Stimulated activated CD4-positive, alpha-beta T cell treated with anti-CD3 and anti-CD28 coated beads, TNF-alpha, amount 100 ng/mL, for 24 hours (primary cell): Measurements from ENCODE around the gene PAK4.
A peak's percentile ranks its signal among the peaks of the same experiment; 100 is the strongest.
"Not testable (repeated sequence)": the region's sequence is repeated elsewhere in the genome, so short reads cannot be mapped to it uniquely, and the experiment has no call there.

Experiments used
- DNase-seq, 3 experiments: peaks; one replicate each; pipeline ENCODE4 v3.0.0-alpha.2; 2020; ENCODE audit warnings: low read depth in 3 of 3

Gene PAK4

DNA sequence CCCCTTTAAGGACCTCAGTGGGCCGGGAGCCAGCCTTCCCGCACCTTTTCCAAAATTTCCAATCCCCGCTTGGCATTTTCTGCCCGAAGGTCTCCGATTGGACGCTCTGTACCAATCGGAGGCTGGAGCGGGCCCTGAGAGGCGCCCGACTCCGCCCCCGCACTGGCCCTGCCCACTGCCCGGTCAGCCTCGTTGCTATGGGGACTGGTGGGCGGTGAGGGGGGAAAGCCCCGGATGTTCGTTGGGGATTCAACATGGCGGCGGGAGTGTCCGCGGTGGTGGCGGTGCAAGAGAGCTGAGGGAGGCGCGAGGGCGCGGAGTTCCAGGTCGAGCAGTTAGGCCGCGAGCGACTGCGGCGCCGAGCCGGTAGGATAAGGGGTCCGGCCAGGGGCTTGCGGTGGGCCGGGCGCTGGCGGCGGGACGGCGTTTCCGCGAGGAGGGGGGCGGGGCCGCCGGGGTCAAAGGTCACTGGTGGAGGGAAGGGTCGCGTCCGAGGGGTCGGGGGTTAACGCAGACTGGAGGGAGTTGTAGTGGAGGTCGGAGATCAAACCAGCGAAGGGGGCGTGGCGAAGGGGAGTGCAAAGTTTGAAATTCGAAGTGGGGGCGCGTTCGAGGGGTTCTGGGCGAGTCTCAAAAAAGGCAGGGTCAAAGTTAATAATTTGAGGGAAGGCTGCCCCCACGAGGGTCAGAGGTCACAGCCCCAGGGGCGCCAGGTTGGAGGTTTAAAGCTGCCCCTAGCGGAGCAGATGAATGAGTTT lies at the start of gene PAK4:
Gene PAK4, plus strand, starts transcription at position 233 of the 758 bp plus-strand sequence. CDS start 43,768 bp downstream, outside the sequence.
- peak; percentile 98 for DNase-seq

DNA sequence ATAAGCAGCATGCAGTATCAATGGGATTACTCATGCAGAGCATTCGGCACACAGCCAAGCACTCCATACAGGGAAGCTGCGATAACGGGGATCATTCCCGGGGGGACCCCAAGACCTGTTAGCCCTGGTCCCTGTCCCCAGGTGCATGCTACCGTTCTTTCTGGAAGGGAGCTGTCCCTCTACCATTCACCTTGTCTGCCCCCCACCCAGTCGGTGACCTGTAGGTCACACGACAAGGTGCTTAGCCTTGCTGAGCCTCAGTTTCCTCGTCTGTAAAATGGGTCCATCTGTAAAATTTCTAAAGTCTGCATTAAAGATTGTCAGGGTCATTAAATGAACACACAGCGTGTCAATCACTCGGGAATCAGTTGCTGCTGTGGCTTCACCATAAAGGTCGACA lies 48.3 kb upstream of the PAK4 start:
- no peak for DNase-seq

DNA sequence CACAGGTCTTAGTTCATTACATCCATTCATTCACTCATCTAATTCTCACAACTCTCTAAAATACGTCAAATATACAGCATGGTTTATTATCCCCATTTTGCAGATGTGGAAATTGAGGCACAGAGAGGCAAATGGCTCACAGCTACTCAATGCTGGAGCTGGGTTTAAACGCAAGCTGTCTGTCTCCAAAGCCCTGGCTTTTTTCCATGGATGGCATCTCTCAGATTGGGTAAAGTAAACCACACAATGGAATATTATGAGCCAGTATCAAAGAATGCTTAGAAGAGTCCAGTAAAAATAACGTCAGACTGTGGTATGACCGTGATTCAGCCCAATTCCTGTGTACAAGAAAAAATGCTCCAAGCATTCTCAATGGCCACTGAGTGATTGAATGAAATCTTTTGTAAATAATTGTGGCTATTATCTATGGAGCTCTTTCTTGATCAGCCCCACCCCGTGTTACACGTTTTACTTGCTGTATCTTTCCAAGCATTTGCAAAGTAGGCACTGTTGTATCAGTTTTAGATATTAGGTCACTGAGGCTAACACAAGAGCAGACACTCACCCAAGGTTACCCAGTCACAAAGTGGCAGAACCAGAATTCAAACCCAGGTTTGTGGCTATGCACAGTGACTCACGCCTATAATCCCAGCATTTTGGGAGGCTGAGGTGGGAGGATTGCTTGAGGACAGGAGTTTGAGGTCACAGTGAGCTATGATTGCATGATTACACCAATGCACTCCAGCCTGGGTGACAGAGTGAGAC lies 47.0 kb upstream of the PAK4 start:
- no peak for DNase-seq

DNA sequence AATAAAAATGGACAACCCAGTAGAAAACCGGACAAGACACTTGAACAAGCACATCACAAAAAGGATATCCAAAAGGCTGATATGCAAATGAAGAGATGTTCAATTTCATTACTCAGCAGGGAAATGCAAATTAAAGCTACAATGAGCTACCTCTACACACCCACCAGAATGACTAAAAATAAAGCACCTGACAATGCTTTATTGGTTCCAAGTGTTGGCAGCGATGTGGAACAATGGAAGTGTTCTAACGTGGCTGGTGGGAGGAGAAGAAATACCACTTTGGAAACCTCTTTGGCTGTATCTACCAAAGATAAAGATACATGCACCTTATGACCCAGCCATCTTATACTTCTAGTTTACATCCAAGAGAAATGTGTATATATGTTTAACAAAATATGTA lies 45.2 kb upstream of the PAK4 start:
- DNase-seq = no peak

DNA sequence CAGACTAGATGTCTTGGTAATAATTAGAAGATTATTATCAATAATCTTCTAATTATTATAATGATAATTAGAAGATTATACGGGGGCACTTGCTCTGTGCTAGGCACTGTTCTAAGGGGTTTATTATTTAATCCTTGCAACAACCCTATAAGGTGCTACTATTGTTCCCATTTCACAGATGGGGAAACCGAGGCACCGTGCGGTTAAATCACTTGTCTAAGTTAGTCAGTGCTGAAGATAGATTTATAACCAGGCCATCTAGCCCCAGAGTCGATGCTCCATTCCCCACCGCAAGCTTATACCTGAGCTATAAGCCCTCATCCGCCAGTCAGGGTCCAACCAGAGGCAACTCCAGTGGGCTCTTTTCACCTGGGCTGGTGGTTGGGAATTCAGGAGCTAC lies 43.4 kb upstream of the PAK4 start:
- no peak for DNase-seq

DNA sequence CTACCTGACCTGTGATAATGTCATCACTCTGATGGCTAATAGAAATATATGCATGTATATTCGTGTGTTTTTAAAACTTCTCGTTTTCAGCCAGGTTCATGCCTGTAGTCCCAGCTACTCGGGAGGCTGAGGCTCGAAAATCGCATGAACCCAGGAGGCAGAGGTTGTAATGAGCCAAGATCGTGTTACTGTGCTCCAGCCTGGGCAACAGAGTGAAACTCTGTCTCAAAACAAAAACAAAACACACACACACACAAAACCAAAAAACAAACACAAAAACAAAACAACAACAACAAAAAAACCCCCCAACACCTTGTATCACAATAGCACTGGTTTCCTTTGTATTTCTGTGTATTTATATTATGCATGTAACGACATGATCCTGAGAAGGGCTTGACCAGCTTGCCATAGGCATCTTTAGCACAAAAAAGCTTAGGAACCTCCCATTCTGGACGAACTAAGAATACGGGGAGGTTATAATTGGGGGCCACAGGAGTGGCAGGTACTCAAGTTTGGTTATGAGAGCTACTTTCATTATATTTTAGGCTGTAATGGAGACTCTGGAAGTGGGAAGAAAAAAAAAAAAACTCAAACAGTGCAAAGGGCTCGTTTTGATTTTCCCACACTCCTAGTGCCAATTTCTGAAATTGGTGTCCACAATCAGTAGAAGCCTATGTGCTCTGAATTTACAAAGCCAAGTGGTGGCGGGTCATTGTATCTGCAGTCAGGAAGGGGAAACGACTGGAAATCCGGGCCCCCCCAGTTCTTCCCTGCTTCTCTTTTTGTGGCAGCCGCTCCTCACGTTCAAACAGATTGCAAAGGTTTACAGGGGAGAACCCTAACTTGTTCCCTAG lies 42.6 kb upstream of the PAK4 start:
- no peak for DNase-seq

DNA sequence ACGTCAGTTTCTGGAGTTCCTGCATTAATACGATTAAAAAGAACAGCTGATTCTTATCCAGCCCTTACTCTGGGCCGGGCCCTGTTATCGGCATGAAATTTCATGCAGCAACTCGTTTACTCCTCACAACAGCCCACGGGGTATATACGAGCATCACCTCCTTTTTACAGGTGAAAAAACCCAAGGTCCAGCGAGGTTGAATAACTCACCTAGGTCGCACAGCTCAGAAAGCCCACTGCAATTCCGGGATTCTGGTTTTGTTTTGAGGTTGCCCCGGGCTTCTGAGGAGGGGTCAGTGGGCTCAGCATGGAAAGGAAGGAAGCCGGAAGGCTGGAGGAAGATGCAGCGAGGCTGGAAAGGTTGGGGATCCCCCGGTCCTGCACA lies 42.0 kb upstream of the PAK4 start:
- DNase-seq = no peak

DNA sequence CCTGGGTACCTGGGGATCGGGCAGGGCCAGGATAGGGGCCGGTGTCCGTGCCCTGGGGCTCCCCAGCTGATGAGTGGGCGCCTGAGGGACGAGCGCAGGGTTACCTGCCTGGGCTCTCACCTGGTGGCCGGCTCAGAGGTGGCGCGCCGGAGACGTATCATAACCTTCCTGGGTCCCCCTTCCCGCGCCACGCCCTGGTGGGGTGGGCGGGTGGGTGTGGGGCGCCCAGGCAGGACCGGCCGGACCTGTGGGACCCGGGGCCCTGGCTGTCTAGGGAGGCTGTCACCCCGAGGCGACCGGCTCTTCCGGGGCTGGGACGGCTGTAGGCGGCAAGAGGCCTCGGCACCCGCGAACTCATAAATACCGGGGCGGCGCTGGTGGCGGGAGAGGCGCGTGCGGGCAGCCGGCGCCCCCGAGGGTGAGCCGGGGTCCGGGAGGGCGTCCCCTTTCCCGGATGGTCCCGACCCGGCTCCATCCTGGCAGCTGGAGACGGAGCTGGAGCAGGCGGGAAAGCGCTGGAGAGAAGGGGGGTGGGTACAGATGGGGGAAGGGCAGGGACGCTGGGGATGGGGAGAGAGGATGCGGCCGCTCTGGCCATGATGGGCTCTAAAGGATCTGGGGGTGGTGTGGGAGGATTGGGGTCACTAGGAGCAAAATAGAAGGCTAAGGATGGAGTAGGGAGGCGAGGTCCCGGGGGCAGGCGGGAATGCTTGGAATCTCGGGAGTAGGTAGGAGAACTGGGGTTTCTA lies 41.4 kb upstream of the PAK4 start, which contains the start of gene ACP7:
Gene ACP7, plus strand, starts transcription at position 386 of the 749 bp plus-strand sequence. CDS start 902 bp downstream, outside the sequence.
- peak in 1 of 3 experiments; percentile 13 for DNase-seq

DNA sequence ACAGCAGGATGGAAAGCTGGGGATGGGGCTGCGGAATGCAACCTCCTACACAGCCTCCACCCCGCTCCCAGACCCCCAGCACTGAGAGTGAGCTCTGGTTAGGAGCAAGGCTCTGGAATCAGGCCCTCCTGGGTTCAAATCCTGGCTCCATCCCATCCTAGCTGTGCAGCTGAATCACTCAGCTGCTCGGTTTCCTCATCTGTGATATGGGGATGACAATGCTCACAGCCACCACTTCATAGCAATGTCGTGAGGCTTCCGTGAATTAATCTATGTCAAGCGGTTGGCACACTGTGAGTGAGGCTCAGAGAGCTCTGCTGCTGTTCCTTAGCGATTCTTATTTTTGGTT lies 40.9 kb upstream of the PAK4 start:
- no peak for DNase-seq

DNA sequence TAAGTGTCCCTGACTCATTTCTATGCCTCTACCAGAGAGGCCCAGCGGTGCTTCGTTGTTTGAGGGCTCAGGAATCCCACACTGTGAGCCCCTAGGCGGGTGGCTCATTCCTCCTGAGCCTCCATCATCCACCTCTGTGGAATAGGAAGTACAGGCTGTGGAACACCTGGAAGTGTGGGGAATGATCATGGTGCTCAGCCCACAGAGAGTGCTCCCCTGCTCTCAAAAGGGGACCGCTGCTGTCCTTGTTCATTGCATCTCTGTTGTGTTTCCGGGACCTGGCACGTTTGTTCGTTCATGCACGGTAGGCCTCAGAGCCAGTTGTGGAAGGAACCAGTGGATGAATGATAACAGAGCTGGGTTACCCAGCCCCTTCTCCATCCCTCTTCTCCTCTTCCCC lies 40.2 kb upstream of the PAK4 start:
- DNase-seq = no peak

DNA sequence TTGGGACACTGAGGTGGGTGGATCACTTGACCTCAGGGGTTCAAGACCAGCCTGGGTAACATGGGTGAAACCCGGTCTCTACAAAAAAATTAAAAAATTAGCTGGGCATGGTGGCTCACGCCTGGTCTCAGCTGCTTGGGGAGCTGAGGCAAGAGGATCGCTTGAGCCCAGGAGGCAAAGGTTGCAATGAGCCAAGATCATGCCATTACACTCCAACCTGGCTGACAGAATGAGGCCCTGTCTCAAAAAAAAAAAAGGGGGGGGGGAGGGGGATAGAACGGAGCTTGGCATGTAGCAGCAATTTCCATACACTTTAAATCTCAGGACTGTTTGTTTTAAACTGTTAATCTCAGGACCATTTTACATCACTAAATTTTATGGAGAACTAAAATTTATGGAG lies 39.2 kb upstream of the PAK4 start:
- no peak for DNase-seq

DNA sequence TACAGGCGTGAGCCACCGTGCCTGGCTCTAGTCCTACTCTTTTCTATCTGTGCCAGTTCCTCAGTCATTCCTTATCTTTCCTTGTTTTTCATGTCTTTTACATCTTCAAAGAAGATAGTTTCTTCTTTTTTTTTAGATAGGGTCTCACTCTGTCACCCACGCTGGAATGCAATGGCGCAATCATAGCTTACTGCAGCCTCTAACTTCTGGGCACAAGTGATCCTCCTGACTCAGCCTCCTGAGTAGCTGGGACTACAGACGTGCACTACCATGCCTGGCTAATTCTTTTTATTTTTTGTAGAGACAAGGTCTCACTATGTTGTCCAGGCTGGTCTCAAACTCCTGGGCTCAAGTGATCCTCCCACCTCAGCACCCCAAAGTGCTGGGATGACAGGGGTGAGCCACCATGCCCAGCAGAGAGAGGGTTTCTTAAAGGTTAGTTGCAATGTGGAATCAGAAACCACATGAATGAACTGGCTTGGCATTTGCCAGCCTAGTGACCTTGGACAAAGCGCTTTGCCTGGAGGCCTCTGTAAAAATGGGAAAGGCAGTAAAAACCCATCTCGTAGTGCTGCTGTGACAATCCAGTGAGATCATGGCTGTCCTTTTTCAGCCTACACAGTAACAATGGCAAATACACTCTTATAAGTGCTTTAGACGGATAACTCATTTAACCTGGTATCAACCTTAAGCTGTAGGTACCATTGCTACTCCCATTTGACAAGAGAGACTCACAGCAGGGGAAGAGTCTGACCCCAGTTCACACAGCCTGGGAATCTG lies 37.5 kb upstream of the PAK4 start:
- no peak for DNase-seq

DNA sequence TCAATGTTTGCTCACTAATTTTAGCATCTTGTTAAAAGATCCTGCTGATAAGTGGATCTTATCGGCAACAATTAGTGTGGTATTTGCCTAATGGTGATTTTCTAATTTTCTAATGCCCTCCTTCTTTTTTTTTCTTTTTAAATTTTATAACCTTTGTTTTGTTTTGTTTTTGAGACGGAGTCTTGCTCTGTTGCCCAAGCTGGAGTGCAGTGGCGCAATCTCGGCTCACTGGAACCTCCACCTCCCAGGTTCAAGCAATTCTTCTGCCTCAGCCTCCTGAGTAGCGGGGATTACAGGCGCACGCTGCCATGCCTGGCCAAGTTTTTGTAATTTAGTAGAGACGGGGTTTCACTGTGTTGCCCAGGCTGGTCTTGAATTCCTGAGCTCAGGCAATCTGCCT lies 35.6 kb upstream of the PAK4 start:
- DNase-seq = not testable (repeated sequence)

DNA sequence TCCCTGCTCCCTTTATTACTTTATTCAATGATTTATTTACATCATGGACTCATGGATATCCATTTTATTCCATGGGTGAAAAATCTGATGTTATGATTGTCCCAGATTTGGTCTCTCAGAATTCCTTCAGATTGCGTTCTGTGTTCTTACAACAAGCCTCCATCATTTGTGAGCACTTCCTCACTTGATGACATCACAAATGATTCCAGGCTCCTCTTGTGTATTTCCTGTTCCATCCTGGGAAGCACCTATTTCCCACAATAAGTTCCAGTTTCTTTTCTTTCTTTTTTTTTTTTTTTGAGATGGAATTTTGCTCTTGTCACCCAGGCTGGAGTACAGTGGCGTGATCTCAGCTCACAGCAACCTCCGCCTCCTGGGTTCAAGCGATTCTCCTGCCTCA lies 34.7 kb upstream of the PAK4 start:
- no peak for DNase-seq

DNA sequence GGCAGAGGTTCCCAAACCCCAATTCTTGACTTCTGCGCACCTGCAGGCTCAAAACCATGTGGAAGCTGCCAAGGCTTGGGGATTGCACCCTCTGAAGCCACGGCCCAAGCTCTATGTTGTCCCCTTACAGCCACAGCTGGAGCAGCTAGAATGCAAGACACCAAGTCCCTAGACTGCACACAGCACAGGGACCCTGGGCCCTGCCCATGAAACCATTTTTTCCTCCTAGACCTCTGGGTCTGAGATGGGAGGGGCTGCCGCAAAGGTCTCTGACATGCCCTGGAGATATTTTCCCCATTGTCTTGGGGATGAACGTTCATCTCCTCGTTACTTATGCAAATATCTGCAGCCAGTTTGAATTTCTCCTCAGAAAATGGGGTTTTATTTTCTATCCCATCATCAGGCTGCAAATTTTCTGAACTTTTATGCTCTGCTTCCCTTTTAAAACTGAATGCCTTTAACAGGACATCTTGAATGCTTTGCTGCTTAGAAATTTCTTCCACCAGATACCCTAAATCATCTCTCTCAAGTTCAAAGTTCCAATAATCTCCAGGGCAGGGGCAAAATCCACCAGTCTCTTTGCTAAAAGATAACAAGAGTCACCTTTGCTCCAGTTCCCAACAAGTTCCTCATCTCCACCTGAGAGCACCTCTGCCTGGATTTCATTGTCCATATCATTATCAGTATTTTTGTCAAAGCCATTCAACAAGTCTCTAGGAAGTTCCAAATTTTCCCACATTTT lies 29.6 kb upstream of the PAK4 start:
- not testable (repeated sequence) for DNase-seq

DNA sequence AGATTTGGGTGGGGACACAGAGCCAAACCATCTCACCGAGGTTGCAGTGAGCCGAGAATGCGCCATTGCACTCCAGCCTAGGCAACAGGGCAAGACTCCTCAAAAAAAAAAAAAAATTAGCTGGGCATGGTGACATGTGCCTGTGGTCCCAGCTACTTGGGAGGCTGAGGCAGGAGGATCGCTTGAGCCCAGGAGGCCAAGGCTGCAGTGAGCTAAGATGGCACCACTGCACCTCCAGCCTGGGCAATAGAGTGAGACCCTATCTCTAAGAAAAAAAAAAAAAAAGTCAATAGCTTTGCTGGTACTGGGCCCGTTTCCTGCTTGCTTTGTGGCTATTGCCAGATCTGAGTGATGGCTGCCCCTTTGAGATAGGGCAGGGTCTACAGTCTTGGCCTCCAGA lies 28.3 kb upstream of the PAK4 start:
- no peak for DNase-seq

DNA sequence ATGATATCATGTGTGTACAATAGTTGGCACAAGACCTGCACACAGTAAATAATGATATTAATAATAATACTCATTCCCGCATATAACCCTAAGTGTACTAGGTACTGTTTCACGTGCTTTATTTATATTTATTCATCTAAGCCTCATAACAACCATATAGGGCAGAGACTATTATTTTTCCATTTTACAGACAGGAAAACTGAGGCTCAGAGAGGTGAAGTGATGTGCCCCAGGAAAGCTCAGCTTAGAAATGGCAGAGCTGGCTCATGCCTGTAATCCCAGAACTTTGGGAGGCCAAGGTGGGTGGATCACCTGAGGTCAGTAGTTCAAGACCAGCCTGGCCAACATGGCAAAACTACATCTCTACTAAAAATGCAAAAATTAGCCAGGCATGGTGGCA lies 27.9 kb upstream of the PAK4 start:
- DNase-seq = no peak

DNA sequence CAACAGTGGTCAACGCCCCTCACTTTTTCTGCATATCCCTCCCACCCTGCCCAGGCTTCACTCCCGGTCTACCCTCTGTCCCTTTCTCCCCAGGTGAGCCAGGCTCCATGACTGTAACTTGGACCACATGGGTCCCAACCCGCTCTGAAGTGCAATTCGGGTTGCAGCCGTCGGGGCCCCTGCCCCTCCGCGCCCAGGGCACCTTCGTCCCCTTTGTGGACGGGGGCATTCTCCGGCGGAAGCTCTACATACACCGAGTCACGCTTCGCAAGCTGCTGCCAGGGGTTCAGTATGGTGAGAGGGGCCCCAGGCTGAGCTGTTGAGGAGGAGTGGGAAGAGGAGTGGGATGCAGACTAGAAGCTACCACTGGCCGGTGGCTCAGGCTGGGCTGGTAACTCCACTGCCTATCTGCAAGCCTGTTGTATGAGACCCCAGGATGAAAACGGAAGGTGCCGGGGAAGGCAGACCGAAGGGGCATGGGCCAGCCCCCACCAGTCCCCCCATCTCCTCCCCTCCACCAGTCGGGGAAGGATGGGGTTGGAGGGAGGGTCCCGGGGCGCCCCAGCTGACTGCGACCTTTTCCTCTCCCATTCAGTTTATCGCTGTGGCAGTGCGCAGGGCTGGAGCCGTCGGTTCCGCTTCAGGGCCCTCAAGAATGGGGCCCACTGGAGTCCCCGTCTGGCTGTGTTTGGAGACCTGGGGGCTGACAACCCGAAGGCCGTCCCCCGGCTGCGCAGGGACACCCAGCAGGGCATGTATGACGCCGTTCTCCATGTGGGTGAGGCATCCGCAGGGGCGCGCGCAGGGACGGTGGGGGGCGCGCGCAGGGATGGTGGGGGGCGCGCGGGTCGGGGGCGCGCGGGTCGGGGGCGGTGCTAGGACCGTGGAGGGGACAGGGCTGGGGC lies 27.0 kb upstream of the PAK4 start:
- no peak for DNase-seq

DNA sequence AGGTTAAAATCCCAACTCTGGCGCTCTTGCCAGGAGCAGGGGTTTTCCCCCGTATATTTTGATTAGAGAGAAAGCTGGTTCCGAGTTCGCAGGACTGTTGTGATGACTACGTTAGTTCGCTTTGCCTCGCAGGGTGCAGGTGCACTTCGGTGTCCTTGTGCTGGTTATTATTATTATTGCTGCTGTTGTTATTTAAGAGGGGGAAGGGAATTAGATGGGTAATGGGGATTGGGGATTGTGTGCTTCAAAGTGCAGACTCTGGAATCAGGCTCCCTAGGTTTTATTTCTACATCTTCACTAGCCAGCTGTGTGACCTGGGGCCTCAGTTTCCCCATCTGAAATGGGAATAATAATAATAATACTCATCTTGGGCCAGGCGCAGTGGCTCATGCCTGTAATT lies 26.2 kb upstream of the PAK4 start:
- DNase-seq = no peak
